Mucosa of rectum (tissue), 2 donors: ENCODE measurements around the gene CPN1.
"Not testable (repeated sequence)": the region's sequence is repeated elsewhere in the genome, so short reads cannot be mapped to it uniquely, and the experiment has no call there.

ENCODE experiments used
- H3K27ac ChIP-seq, 2 donors: one replicate each; pipeline ENCODE4 v1.7.0; 2013; ENCODE audit warnings: inconsistent platforms in 2 of 2, low read depth in 2 of 2, low read length in 2 of 2
- H3K27me3 ChIP-seq, 2 donors: one replicate each; pipeline ENCODE4 v1.7.0; 2013; ENCODE audit warnings: low read length in 2 of 2; ENCODE audit not compliant: control insufficient read depth in 2 of 2, insufficient read depth in 2 of 2
- H3K36me3 ChIP-seq, 2 donors: one replicate each; pipeline ENCODE4 v1.7.0; 2013; ENCODE audit warnings: low read length in 2 of 2; ENCODE audit not compliant: control insufficient read depth in 2 of 2, insufficient read depth in 2 of 2
- H3K4me1 ChIP-seq, 2 donors: one replicate each; pipeline ENCODE4 v1.7.0; 2013; ENCODE audit warnings: low read length in 2 of 2, mild to moderate bottlenecking in 1 of 2; ENCODE audit not compliant: control insufficient read depth in 2 of 2, insufficient read depth in 2 of 2
- H3K4me3 ChIP-seq, 2 donors: one replicate each; pipeline ENCODE4 v1.7.0; 2013; ENCODE audit warnings: low read length in 2 of 2
- H3K9ac ChIP-seq, 2 donors: one replicate each; pipeline ENCODE4 v1.7.0; 2013; ENCODE audit warnings: low read length in 2 of 2, low read depth in 1 of 2, mild to moderate bottlenecking in 1 of 2
- H3K9me3 ChIP-seq, 2 donors: one replicate each; pipeline ENCODE4 v1.7.0; 2013; ENCODE audit warnings: low read length in 2 of 2; ENCODE audit not compliant: control insufficient read depth in 2 of 2
- donor health status: healthy.
- donor health status: Normal muscosa, but diverticular disease.

The CPN1 gene

DNA sequence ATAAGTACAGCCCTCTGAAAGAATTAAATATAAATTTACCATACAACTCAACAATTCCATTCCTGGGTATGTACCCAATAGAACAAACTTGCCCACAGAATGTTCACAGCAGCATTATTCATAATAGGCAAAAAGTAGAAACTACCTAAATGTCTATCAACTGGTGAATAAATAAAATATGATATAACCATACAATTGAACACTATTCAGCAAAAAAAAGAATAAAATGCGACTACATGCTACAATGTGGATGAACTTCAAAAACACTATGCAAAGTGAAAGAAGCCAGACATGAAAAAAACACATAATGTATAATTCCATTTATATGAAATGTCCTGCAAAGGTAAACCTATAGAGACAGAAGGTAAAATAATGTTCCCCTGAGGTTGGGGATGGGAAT, 2.0 kb upstream of the CPN1 start:
- peaks cover 0 to 5% of the 10 kb centered on the region in 2 donors for H3K4me1 ChIP-seq
- H3K27me3 ChIP-seq = no peaks in the 10 kb centered on the region
- H3K27ac ChIP-seq = no peak overlapping the region
- H3K9me3 ChIP-seq = no peaks in the 10 kb centered on the region
- H3K4me3 ChIP-seq = no peak overlapping the region
- H3K9ac ChIP-seq = no peak overlapping the region
- no peaks in the 10 kb centered on the region for H3K36me3 ChIP-seq

DNA sequence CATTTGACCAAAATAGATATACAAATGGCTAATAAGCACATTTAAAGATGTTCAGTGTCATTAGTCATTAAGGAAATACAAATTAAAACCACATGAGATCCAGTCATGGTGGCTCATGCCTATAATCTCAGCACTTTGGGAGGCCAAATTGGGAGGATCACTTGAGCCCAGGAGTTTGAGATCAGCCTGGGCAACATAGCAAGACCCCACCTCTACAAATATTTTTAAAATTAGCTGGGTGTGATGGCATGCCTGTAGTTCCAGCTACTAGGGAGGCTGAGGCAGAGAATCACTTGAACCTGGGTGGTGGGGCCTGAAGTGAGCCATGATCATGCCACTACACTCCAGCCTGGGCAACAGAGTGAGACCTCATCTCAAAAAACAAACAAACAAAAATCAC, 607 bp upstream of the CPN1 start:
- H3K9ac ChIP-seq, H3K4me1 ChIP-seq, H3K4me3 ChIP-seq, H3K27ac ChIP-seq, H3K9me3 ChIP-seq, H3K36me3 ChIP-seq, H3K27me3 ChIP-seq: not testable (repeated sequence)

DNA sequence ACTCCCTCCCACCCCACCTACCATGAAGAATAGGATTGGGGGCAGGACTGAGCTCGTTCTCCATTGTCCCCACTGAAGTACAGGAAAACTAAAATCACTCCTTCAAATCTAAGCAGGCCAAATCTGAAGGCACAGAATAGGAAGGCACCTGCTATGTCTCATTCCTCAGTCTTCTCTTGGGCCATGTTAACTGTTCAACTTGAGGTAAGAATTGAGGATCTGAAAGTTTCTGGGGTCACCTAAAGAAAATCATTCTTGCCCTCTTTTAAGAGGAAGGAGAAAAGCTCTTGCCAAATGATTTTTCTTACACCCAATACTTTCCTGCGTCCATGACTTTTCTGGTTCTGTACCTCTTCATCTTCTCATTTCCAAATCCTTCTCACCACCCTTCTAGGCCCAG, 4.9 kb downstream of the CPN1 start:
- no peaks in the 10 kb centered on the region for H3K9me3 ChIP-seq
- peaks cover 0 to 5% of the 10 kb centered on the region in 2 donors for H3K4me1 ChIP-seq
- H3K4me3 ChIP-seq = no peak overlapping the region
- no peaks in the 10 kb centered on the region for H3K36me3 ChIP-seq
- H3K27me3 ChIP-seq = no peaks in the 10 kb centered on the region
- H3K9ac ChIP-seq = no peak overlapping the region
- no peak overlapping the region for H3K27ac ChIP-seq

- no peaks in the 10 kb centered on the region for H3K4me1 ChIP-seq
- peaks cover 0 to 2% of the 10 kb centered on the region in 2 donors for H3K27me3 ChIP-seq
- H3K27ac ChIP-seq = no peak overlapping the region
- no peaks in the 10 kb centered on the region for H3K9me3 ChIP-seq
- H3K9ac ChIP-seq = no peak overlapping the region
- no peaks in the 10 kb centered on the region for H3K36me3 ChIP-seq
- H3K4me3 ChIP-seq = no peak overlapping the region
These were observed 6.0 kb downstream of the CPN1 start for GRCh38 chr10:100075426-100076220.

DNA sequence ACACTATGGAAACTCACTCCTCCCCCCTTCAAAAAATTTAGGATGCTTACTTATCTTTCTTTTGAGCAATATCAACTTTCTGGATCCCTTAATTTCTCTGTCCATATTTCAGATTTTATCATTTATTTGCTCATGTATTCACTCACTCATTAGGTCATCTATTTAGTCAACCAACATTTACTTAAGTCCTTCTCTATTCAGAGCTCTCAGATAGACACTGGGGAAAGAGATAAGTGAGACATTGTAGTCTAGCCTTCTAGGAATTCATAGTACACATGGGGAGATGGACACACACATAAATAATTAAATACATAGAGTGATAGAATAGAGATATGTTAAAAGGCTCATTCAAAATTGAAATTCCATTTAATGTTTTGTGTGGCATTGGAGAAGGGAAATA, 9.2 kb downstream of the CPN1 start:
- Histone ChIP-seq H3K4me3 (no peak overlapping the region), H3K27me3 (peaks cover 0 to 2% of the 10 kb centered on the region in 2 donors), H3K9me3 (no peaks in the 10 kb centered on the region), H3K36me3 (no peaks in the 10 kb centered on the region), H3K9ac (no peak overlapping the region), H3K4me1 (no peaks in the 10 kb centered on the region), H3K27ac (no peak overlapping the region)

DNA sequence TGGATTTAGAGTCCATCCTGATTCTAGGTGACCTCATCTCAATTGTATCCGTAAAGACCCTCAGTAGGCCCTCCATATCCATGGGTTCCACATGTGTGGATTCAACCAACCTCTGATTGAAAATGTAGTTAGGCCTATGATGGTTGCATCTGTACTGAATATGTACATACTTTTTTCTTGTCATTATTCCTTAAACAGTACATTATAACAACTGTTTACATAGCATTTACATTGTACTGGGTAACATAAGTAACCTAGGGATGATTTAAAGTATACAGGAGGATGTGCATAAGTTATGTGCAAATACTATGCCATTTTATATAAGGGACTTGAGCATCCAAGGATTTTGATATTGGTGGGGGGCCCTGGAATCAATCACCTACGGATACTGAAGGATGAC, 10.1 kb downstream of the CPN1 start:
- H3K27ac ChIP-seq = no peak overlapping the region
- H3K4me3 ChIP-seq = no peak overlapping the region
- H3K27me3 ChIP-seq = peaks cover 0 to 2% of the 10 kb centered on the region in 2 donors
- H3K36me3 ChIP-seq = no peaks in the 10 kb centered on the region
- no peak overlapping the region for H3K9ac ChIP-seq
- H3K9me3 ChIP-seq = no peaks in the 10 kb centered on the region
- no peaks in the 10 kb centered on the region for H3K4me1 ChIP-seq

DNA sequence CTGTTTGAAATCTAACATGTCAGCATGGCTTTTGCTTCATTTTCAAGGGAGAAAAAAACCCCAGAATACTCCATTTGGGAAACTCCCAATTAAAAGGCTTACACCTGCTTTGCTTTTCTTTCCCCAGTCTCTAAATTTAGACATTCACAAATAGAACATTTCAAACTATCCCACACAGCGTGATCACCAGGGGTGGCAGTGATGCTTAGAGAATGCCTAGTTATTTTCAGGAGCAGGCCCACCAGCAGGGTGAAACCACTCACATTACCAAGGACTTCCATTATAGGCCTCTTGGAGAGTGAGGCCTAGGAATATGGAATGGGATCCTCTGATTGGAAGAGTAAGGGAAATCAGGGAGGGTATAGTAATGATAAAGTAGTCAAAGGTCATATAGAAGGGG, 14.2 kb downstream of the CPN1 start:
- H3K27me3 ChIP-seq = peaks cover 0 to 2% of the 10 kb centered on the region in 2 donors
- no peaks in the 10 kb centered on the region for H3K9me3 ChIP-seq
- no peaks in the 10 kb centered on the region for H3K36me3 ChIP-seq
- no peaks in the 10 kb centered on the region for H3K4me1 ChIP-seq
- H3K4me3 ChIP-seq = no peak overlapping the region
- no peak overlapping the region for H3K27ac ChIP-seq
- no peak overlapping the region for H3K9ac ChIP-seq

DNA sequence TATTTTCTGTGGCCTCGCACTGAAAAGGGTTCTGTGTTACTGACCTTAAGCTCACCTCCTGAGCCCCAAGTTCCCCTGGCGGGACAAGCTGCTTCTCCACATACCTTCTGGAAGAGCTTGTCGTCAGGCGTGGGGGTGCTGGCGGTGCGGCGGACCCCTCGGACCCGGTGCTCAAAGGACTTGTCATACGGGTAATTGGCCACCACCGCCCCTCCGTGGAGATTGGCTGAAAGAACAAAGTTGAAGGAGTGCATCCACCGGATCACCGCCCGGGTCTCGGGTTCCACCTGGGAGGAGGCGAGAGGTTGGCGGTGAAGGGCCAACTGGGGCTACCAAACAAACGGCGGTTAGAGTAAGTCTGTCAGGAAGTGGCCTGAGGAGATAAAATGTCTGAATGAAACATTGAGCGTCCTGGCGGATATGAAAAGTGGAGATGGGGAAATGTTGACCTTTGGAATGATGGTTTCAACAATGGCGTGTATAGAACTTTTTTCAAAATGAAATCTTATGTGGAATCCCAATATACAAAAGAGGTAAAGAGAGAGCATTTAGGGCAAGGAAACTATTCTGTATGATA, 16.5 kb downstream of the CPN1 start:
- H3K4me1 ChIP-seq = no peaks in the 10 kb centered on the region
- H3K4me3 ChIP-seq = no peak overlapping the region
- H3K9me3 ChIP-seq = no peaks in the 10 kb centered on the region
- no peak overlapping the region for H3K27ac ChIP-seq
- no peaks in the 10 kb centered on the region for H3K36me3 ChIP-seq
- no peak overlapping the region for H3K9ac ChIP-seq
- no peaks in the 10 kb centered on the region for H3K27me3 ChIP-seq

DNA sequence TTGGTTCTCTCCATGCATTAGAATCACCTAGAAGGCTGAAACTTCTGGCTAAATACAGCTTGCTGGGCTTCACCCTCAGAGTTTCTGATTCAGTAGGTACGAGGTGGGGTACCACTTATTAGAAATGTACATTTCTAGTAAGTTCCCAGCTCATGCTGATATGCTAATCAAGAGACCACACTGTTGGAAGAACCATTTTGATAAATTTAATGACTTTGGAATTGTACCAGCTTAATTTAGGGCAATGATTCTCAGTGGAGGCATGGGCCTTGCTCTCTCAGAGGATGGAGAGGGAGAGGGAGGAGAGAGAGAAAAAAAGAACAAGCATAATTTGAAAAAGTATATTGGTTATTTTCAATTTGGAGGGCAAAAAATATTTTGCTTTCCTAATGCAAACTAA, 20.3 kb downstream of the CPN1 start:
- no peak overlapping the region for H3K4me3 ChIP-seq
- H3K9me3 ChIP-seq = no peaks in the 10 kb centered on the region
- no peaks in the 10 kb centered on the region for H3K27me3 ChIP-seq
- H3K4me1 ChIP-seq = no peaks in the 10 kb centered on the region
- H3K36me3 ChIP-seq = no peaks in the 10 kb centered on the region
- H3K27ac ChIP-seq = no peak overlapping the region
- H3K9ac ChIP-seq = no peak overlapping the region

DNA sequence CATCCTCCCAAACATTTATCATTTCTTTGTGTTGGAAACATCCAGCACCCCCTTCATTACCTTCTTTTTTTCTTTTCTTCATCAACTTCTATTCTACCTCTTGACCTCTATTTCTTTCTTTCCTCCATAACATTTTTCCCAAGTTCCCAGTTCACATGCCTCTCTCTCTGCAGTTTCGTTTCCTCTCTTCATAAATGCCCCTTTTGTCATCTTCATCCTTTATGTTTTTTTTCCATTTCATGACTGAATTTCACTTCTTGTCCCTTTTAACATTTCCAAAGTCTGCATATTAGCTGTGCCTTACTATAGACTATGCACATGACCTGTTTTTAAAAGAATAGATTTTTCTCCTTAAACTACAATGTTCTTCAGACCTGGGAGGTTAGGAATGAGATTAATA, 23.7 kb downstream of the CPN1 start:
- no peak overlapping the region for H3K9ac ChIP-seq
- no peaks in the 10 kb centered on the region for H3K9me3 ChIP-seq
- H3K4me1 ChIP-seq = no peaks in the 10 kb centered on the region
- no peak overlapping the region for H3K4me3 ChIP-seq
- no peaks in the 10 kb centered on the region for H3K36me3 ChIP-seq
- no peaks in the 10 kb centered on the region for H3K27me3 ChIP-seq
- H3K27ac ChIP-seq = no peak overlapping the region
